ENCODE results near the gene PFN4.

PFN4 gene

DNA sequence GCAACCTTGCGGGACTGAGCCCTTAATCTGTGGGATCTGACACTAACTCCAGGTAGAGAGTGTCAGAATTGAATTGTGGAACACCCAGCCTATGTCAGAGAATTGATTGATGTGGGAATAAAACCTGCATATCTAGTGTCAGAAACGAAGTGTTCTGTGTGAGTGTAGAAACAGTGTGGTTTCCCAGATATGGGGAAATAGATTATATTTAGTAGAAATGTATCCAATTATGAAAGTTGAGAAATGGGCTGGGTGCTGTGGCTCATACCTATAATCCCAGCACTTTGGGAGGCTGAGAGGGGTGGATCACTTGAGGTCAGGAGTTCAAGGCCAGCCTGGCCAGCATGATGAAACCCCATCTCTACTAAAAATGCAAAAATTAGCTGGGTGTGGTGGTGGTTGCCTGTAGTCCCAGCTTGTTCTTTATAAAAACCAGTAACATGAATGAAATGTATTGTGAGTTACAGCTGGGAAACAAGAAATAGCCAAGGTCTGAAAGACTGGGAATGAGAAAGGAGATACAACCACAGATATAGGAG lies 34.2 kb downstream of the PFN4 start:
- H3K4me1 ChIP-seq (ENCODE audit: insufficient read depth, low read length): peaks cover 11% of the 10 kb centered on the region
- no peak overlapping the region for H3K27ac ChIP-seq (ENCODE audit: low read length)
- no peak overlapping the region for H3K9ac ChIP-seq (ENCODE audit: low read depth, low read length)
- H4K20me1 ChIP-seq (ENCODE audit: insufficient read depth, low read length): no peaks in the 10 kb centered on the region
- no peaks in the 10 kb centered on the region for H3K27me3 ChIP-seq (ENCODE audit: insufficient read depth, low read length, poor library complexity)
- TF ChIP-seq, protein P1, sequence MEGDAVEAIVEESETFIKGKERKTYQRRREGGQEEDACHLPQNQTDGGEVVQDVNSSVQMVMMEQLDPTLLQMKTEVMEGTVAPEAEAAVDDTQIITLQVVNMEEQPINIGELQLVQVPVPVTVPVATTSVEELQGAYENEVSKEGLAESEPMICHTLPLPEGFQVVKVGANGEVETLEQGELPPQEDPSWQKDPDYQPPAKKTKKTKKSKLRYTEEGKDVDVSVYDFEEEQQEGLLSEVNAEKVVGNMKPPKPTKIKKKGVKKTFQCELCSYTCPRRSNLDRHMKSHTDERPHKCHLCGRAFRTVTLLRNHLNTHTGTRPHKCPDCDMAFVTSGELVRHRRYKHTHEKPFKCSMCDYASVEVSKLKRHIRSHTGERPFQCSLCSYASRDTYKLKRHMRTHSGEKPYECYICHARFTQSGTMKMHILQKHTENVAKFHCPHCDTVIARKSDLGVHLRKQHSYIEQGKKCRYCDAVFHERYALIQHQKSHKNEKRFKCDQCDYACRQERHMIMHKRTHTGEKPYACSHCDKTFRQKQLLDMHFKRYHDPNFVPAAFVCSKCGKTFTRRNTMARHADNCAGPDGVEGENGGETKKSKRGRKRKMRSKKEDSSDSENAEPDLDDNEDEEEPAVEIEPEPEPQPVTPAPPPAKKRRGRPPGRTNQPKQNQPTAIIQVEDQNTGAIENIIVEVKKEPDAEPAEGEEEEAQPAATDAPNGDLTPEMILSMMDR (IDR thresholded peaks at IDR 0.05; ENCODE audit: borderline replicate concordance, extremely low read depth, low read length, poor library complexity, severe bottlenecking): no peak
- no peak for TF ChIP-seq EZH2 (IDR thresholded peaks at IDR 0.05; ENCODE audit: borderline replicate concordance, low read depth, low read length, severe bottlenecking)
- H3K36me3 ChIP-seq (ENCODE audit: insufficient read depth, low read length): no peaks in the 10 kb centered on the region; the same call in 1 of the 2 replicates
- no peaks in the 10 kb centered on the region for H3K79me2 ChIP-seq (ENCODE audit: insufficient read depth, low read length)
- no peak overlapping the region for H3K4me2 ChIP-seq (ENCODE audit: insufficient read depth, low read length)
- ATAC-seq (ENCODE audit: insufficient read depth, low read depth) (no peak), DNase-seq (no peak)
- no peak overlapping the region for H2AFZ ChIP-seq (ENCODE audit: low read depth, low read length)
- no peak overlapping the region for H3K4me3 ChIP-seq (ENCODE audit: low read depth in 1 of 2, low read length in 2 of 2)
- H3K9me3 ChIP-seq (ENCODE audit: insufficient read depth, low read length, severe bottlenecking): no peaks in the 10 kb centered on the region

DNA sequence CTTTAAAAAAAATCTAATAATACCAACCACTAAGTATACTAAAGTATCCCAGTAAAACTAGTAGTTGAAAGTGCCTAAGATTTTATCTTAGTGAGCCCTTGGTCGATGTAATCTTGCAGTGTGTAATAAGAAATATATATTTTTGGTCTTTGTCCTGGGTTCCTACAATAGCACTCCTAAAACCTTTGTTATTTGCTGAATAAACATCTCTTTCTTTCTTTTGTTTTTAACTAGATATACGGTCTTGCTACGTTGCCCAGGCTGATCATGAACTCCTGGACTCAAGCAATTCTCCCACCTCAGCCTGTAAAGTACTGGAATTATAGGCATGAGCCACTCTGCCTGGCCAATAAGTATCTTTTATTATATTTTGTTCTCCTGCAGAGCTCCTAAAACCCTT lies 36.1 kb downstream of the PFN4 start:
- Histone ChIP-seq H3K36me3 (ENCODE audit: insufficient read depth, low read length) (no peaks in the 10 kb centered on the region; the same call in 1 of the 2 replicates), H3K9me3 (ENCODE audit: insufficient read depth, low read length, severe bottlenecking) (no peaks in the 10 kb centered on the region), H3K4me2 (ENCODE audit: insufficient read depth, low read length) (no peak overlapping the region), H3K9ac (ENCODE audit: low read depth, low read length) (no peak overlapping the region), H3K4me1 (ENCODE audit: insufficient read depth, low read length) (peaks cover 18% of the 10 kb centered on the region), H3K27ac (ENCODE audit: low read length) (no peak overlapping the region), H2AFZ (ENCODE audit: low read depth, low read length) (no peak overlapping the region), H3K4me3 (ENCODE audit: low read depth in 1 of 2, low read length in 2 of 2) (no peak overlapping the region), H3K27me3 (ENCODE audit: insufficient read depth, low read length, poor library complexity) (no peaks in the 10 kb centered on the region), H3K79me2 (ENCODE audit: insufficient read depth, low read length) (no peaks in the 10 kb centered on the region), H4K20me1 (ENCODE audit: insufficient read depth, low read length) (no peaks in the 10 kb centered on the region)
- DNase-seq (no peak), ATAC-seq (ENCODE audit: insufficient read depth, low read depth) (no peak)
- TF ChIP-seq EZH2 (IDR thresholded peaks at IDR 0.05; ENCODE audit: borderline replicate concordance, low read depth, low read length, severe bottlenecking): no peak
- TF ChIP-seq, protein P1 (IDR thresholded peaks at IDR 0.05; ENCODE audit: borderline replicate concordance, extremely low read depth, low read length, poor library complexity, severe bottlenecking): no peak

DNA sequence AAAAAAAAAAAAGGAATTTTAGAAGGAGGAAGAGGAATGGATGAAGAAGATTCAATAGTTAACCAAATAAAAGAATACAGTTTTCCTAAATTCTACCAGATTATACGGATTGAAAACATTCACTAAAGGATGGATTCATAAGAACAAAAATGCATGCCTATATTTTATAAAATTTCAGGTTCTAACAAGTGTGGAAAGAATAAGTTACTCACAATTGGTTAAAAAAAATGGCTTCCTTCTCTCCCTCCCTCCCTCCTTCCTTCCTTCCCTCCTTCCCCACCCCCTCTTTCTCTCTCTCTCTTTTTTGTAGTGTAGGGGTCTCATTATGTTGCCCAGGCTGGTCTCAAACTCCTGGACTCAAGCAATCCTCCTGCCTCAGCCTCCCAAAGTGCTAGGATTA lies 36.9 kb downstream of the PFN4 start:
- Histone ChIP-seq H3K36me3 (ENCODE audit: insufficient read depth, low read length) (no peaks in the 10 kb centered on the region; the same call in 1 of the 2 replicates), H3K4me1 (ENCODE audit: insufficient read depth, low read length) (peaks cover 18% of the 10 kb centered on the region), H3K79me2 (ENCODE audit: insufficient read depth, low read length) (no peaks in the 10 kb centered on the region), H2AFZ (ENCODE audit: low read depth, low read length) (no peak overlapping the region), H3K4me3 (ENCODE audit: low read depth in 1 of 2, low read length in 2 of 2) (no peak overlapping the region), H3K27ac (ENCODE audit: low read length) (no peak overlapping the region), H3K9me3 (ENCODE audit: insufficient read depth, low read length, severe bottlenecking) (no peaks in the 10 kb centered on the region), H3K27me3 (ENCODE audit: insufficient read depth, low read length, poor library complexity) (no peaks in the 10 kb centered on the region), H3K9ac (ENCODE audit: low read depth, low read length) (no peak overlapping the region), H4K20me1 (ENCODE audit: insufficient read depth, low read length) (no peaks in the 10 kb centered on the region), H3K4me2 (ENCODE audit: insufficient read depth, low read length) (no peak overlapping the region)
- TF ChIP-seq, protein P1 (IDR thresholded peaks at IDR 0.05; ENCODE audit: borderline replicate concordance, extremely low read depth, low read length, poor library complexity, severe bottlenecking): no peak
- no peak for TF ChIP-seq EZH2 (IDR thresholded peaks at IDR 0.05; ENCODE audit: borderline replicate concordance, low read depth, low read length, severe bottlenecking)
- no peak for DNase-seq
- no peak for ATAC-seq (ENCODE audit: insufficient read depth, low read depth)

DNA sequence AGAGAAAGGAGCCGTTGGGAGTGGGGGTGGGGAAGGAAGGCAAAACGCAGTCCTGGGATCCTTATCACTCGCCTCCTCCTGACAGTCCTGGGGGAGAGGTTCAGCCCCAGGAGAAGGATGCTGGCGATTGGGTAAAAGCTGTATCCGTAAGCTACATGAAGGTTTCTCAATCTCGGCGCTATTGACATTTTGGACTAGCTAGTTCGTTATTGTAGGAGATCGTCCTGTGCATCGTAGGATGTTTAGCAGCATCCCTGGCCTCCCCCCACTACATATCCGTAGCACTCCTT lies 38.0 kb downstream of the PFN4 start:
- no peak for TF ChIP-seq EZH2 (IDR thresholded peaks at IDR 0.05; ENCODE audit: borderline replicate concordance, low read depth, low read length, severe bottlenecking)
- TF ChIP-seq, protein P1 (IDR thresholded peaks at IDR 0.05; ENCODE audit: borderline replicate concordance, extremely low read depth, low read length, poor library complexity, severe bottlenecking): no peak

More for the DNA sequence above, 38.0 kb downstream of the PFN4 start:
- Histone ChIP-seq H3K9ac (ENCODE audit: low read depth, low read length) (peak overlapping the region; percentile 68; the same call in 1 of the 2 replicates), H3K4me1 (ENCODE audit: insufficient read depth, low read length) (peaks cover 18% of the 10 kb centered on the region), H4K20me1 (ENCODE audit: insufficient read depth, low read length) (no peaks in the 10 kb centered on the region), H3K27me3 (ENCODE audit: insufficient read depth, low read length, poor library complexity) (no peaks in the 10 kb centered on the region), H3K36me3 (ENCODE audit: insufficient read depth, low read length) (no peaks in the 10 kb centered on the region), H3K27ac (ENCODE audit: low read length) (no peak overlapping the region; the same call in 1 of the 2 replicates), H3K4me2 (ENCODE audit: insufficient read depth, low read length) (peak overlapping the region; percentile 99), H3K9me3 (ENCODE audit: insufficient read depth, low read length, severe bottlenecking) (no peaks in the 10 kb centered on the region), H3K4me3 (ENCODE audit: low read depth in 1 of 2, low read length in 2 of 2) (peak overlapping the region in 1 of 2 experiments; percentile 84; a peak in 2 of 4 replicates), H3K79me2 (ENCODE audit: insufficient read depth, low read length) (no peaks in the 10 kb centered on the region), H2AFZ (ENCODE audit: low read depth, low read length) (peak overlapping the region; percentile 91)
- no peak for ATAC-seq (ENCODE audit: insufficient read depth, low read depth)
- DNase-seq: no peak
